Activated CD4-positive, alpha-beta T cell treated with anti-CD3 and anti-CD28 coated beads, Interleukin-2, amount 10 ng/mL, durations not matched to agents 7 days and 5 days (primary cell): Measurements from ENCODE around the gene KAT14. TPM values are rescaled to one million over a fixed set of nuclear protein-coding genes. Genes with fewer than 3 reads are reported as not detected.
"Not testable (repeated sequence)": the region's sequence is repeated elsewhere in the genome, so short reads cannot be mapped to it uniquely, and the experiment has no call there.

Source experiments
- CTCF ChIA-PET: fragments of 350-600 bp; sonication (Branson Sonifier 250); formaldehyde crosslinking; loops from one replicate; lab custom pipeline; 2021; ENCODE audit warnings: antibody characterized with exemption; lab: Charles Lee
- POLR2A ChIA-PET: fragments of 350-600 bp; sonication (Branson Sonifier 250); formaldehyde crosslinking; loops from one replicate; lab custom pipeline; 2021; ENCODE audit warnings: antibody characterized with exemption; lab: Charles Lee
- DNase-seq: peaks from one replicate; pipeline ENCODE4 v3.0.0-alpha.2; 2020
- H3K27ac Mint-ChIP-seq: one replicate; pipeline ENCODE4 v1.8.0; 2021; ENCODE audit warnings: mild to moderate bottlenecking, moderate library complexity, mixed read lengths
- H3K27me3 Mint-ChIP-seq: one replicate; pipeline ENCODE4 v1.8.0; 2021; ENCODE audit warnings: mixed read lengths
- H3K36me3 Mint-ChIP-seq: one replicate; pipeline ENCODE4 v1.8.0; 2021; ENCODE audit warnings: low read depth, mixed read lengths
- H3K4me1 Mint-ChIP-seq: one replicate; pipeline ENCODE4 v1.8.0; 2021; ENCODE audit warnings: mixed read lengths
- H3K4me3 Mint-ChIP-seq: one replicate; pipeline ENCODE4 v1.8.0; 2021; ENCODE audit warnings: mild to moderate bottlenecking, moderate library complexity, mixed read lengths
- H3K9me3 Mint-ChIP-seq: one replicate; pipeline ENCODE4 v1.8.0; 2021; ENCODE audit warnings: mixed read lengths
- total RNA-seq, 2 experiments: library from RNA; stranded (reverse); gene quantifications; one replicate each; pipeline ENCODE4 v1.2.3, GENCODE V29; 2021

KAT14 gene
- total RNA-seq, 2 experiments from 2014 or later = 19.3 to 20.2 TPM

DNA sequence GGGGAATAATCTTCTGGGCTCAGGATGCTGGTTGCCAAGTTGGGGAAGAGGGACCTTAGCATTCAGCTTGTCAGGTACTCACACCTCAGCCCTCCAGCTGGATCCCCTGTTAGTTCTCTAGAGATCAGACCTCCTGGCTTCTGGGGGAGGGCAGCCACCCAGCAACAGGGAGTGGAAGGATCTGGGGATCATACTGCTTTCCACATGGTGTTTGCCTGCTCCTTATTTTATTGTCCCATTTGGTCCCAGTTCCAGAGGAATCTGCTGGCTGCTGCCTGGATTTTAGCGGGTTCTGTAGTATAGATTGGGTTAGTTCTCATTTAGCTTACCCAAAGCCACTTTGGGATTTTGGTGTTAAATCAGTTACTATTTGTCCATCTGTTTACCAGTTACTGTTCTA lies 29.3 kb downstream of the KAT14 start:
- Mint-ChIP-seq H3K27ac (no peak overlapping the region), H3K4me1 (peaks cover 24% of the 10 kb centered on the region), H3K9me3 (peaks cover 1% of the 10 kb centered on the region), H3K36me3 (peaks cover 55% of the 10 kb centered on the region), H3K27me3 (no peaks in the 10 kb centered on the region), H3K4me3 (no peak overlapping the region)
- CTCF ChIA-PET = interaction anchor here (1.8 kb wide), 1 partner anchor 17 kb away, joined by 4 read pairs; no protein-coding TSS in a partner anchor
- POLR2A ChIA-PET = no interaction called here
- no peak for DNase-seq

GRCh38 chr20:18172379-18172778 lies 34.7 kb downstream of the KAT14 start:
- H3K36me3 Mint-ChIP-seq = peaks cover 55% of the 10 kb centered on the region
- H3K27me3 Mint-ChIP-seq = no peaks in the 10 kb centered on the region
- no peak overlapping the region for H3K4me3 Mint-ChIP-seq
- peaks cover 1% of the 10 kb centered on the region for H3K9me3 Mint-ChIP-seq
- ChIA-PET POLR2A (no interaction called here), CTCF (interaction anchor here (2.0 kb wide), 1 partner anchor 16 kb away, joined by 6 read pairs; no protein-coding TSS in a partner anchor)
- no peak for DNase-seq
- no peak overlapping the region for H3K27ac Mint-ChIP-seq
- peaks cover 6% of the 10 kb centered on the region for H3K4me1 Mint-ChIP-seq

GRCh38 chr20:18174906-18175683 lies 37.4 kb downstream of the KAT14 start:
- no peak overlapping the region for H3K27ac Mint-ChIP-seq
- peaks cover 4% of the 10 kb centered on the region for H3K9me3 Mint-ChIP-seq
- ChIA-PET CTCF (interaction anchor here (0.9 kb wide), 1 partner anchor 7 kb away, joined by 3 read pairs; no protein-coding TSS in a partner anchor), POLR2A (no interaction called here)
- no peak overlapping the region for H3K4me3 Mint-ChIP-seq
- H3K36me3 Mint-ChIP-seq = peaks cover 60% of the 10 kb centered on the region
- peaks cover 3% of the 10 kb centered on the region for H3K4me1 Mint-ChIP-seq
- no peaks in the 10 kb centered on the region for H3K27me3 Mint-ChIP-seq
- no peak for DNase-seq

DNA sequence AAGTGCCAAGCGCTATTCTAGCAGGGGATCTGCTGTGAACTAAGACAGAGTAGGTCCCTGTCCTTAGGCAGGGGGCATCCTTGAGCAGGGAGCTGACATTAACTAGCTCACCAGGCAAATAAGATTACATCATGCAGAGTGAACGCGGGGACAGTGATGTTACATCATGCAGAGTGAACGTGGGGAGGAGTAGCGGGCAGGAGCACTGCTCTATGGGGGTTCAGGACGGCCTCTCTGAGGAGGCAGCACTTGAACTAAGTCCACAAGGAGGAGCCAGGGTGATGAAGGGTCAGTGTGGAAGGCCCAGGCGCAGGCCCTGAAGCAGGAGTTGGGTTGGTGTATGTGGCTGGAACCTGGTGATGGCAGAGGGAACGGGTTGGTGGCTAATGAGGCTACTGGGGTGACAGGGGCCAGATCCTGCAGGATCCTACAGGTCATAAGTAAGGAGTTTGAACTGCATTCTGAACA lies 38.7 kb downstream of the KAT14 start:
- H3K27me3 Mint-ChIP-seq = no peaks in the 10 kb centered on the region
- no peak overlapping the region for H3K4me3 Mint-ChIP-seq
- H3K9me3 Mint-ChIP-seq = peaks cover 10% of the 10 kb centered on the region
- H3K27ac Mint-ChIP-seq = no peak overlapping the region
- no peak for DNase-seq
- ChIA-PET POLR2A (no interaction called here), CTCF (no interaction called here)
- H3K4me1 Mint-ChIP-seq = peaks cover 3% of the 10 kb centered on the region
- H3K36me3 Mint-ChIP-seq = peaks cover 58% of the 10 kb centered on the region

DNA sequence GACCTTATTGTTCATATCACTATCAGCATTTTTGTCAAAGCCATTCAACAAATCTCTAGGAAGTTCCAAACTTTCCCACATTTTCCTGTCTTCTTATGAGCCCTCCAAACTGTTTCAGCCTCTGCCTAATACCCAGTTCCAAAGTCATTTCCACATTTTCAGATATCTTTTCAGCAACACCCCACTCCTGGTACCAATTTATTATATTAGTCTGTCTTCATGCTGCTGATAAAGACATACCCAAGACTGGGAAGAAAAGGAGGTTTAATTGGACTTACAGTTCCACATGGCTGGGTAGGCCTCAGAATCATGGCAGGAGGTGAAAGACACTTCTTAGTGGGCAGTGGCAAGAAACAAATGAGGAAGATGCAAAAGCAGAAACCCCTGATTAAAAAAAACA lies 42.7 kb downstream of the KAT14 start:
- Mint-ChIP-seq H3K36me3 (peaks cover 67% of the 10 kb centered on the region), H3K9me3 (peaks cover 10% of the 10 kb centered on the region)
- CTCF ChIA-PET = interaction anchor here (0.8 kb wide), 1 partner anchor 11 kb away, joined by 3 read pairs; no protein-coding TSS in a partner anchor
- H3K4me1 Mint-ChIP-seq, H3K4me3 Mint-ChIP-seq, POLR2A ChIA-PET, H3K27me3 Mint-ChIP-seq, DNase-seq, H3K27ac Mint-ChIP-seq: not testable (repeated sequence)

- Mint-ChIP-seq H3K36me3 (peaks cover 66% of the 10 kb centered on the region), H3K27ac (no peak overlapping the region), H3K27me3 (no peaks in the 10 kb centered on the region), H3K4me1 (no peaks in the 10 kb centered on the region), H3K4me3 (no peak overlapping the region), H3K9me3 (peaks cover 10% of the 10 kb centered on the region)
- CTCF ChIA-PET = interaction anchor here (0.8 kb wide), 1 partner anchor 11 kb away, joined by 3 read pairs; no protein-coding TSS in a partner anchor
- DNase-seq = no peak
- POLR2A ChIA-PET = no interaction called here
These were observed 43.2 kb downstream of the KAT14 start for GRCh38 chr20:18180815-18181214.

DNA sequence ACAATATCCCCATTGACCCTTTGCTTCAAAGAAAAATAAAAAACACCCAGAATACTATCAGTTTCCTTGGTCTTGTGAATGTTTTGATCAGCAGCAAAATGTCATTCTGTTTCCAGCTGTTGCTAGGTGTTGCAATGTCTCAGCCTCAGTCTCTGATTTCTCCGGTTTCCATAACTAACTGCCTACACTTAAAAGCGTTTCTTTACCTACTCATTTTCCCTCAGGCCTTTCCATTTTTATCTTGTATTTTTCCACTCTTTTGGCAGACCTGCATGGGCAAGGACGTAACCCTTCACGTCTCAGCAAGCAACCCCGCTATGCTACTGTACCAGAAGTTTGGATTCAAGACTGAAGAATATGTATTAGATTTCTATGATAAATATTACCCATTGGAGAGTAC lies 49.4 kb downstream of the KAT14 start:
- H3K9me3 Mint-ChIP-seq = no peaks in the 10 kb centered on the region
- ChIA-PET CTCF (interaction anchor here (0.5 to 2.0 kb wide), 2 partner anchors 14 to 49 kb away, joined by 3 to 6 read pairs; no protein-coding TSS in a partner anchor), POLR2A (no interaction called here)
- DNase-seq = no peak
- no peaks in the 10 kb centered on the region for H3K27me3 Mint-ChIP-seq
- H3K36me3 Mint-ChIP-seq = peaks cover 42% of the 10 kb centered on the region
- H3K4me3 Mint-ChIP-seq = no peak overlapping the region
- H3K4me1 Mint-ChIP-seq = peaks cover 8% of the 10 kb centered on the region
- H3K27ac Mint-ChIP-seq = no peak overlapping the region

DNA sequence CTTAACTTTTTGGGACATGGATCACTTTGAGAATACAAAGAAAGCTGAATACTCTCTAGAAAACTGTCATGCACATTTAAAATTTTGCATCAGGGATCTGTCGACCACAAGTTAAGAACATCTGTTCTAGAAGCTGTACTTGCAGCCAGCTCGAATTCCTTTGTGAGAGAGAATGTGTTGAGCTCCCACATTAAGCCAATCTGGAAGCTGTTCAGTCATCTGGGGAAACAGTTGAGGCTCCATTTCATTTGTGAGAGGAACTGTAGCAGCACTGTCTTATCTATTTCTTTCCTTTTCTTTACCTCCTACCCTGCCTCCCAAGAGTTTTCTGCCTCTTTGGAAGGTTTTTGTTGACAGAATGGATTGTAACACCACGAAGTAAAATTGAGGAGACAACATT lies 50.8 kb downstream of the KAT14 start:
- H3K4me3 Mint-ChIP-seq = no peak overlapping the region
- no peak overlapping the region for H3K27ac Mint-ChIP-seq
- no peaks in the 10 kb centered on the region for H3K27me3 Mint-ChIP-seq
- no peak for DNase-seq
- no peaks in the 10 kb centered on the region for H3K9me3 Mint-ChIP-seq
- H3K36me3 Mint-ChIP-seq = peaks cover 31% of the 10 kb centered on the region
- POLR2A ChIA-PET = no interaction called here
- peaks cover 8% of the 10 kb centered on the region for H3K4me1 Mint-ChIP-seq
- CTCF ChIA-PET = interaction anchor here (0.7 to 2.0 kb wide), 2 partner anchors 15 to 488 kb away, joined by 3 to 6 read pairs; no protein-coding TSS in a partner anchor

GRCh38 chr20:18190338-18191233 lies 52.9 kb downstream of the KAT14 start:
- POLR2A ChIA-PET = no interaction called here
- Mint-ChIP-seq H3K4me1 (peaks cover 8% of the 10 kb centered on the region), H3K27me3 (no peaks in the 10 kb centered on the region), H3K4me3 (no peak overlapping the region), H3K27ac (no peak overlapping the region), H3K9me3 (no peaks in the 10 kb centered on the region), H3K36me3 (peaks cover 19% of the 10 kb centered on the region)
- CTCF ChIA-PET = interaction anchor here (1.6 kb wide), 1 partner anchor 10 kb away, joined by 3 read pairs; no protein-coding TSS in a partner anchor
- DNase-seq = no peak

DNA sequence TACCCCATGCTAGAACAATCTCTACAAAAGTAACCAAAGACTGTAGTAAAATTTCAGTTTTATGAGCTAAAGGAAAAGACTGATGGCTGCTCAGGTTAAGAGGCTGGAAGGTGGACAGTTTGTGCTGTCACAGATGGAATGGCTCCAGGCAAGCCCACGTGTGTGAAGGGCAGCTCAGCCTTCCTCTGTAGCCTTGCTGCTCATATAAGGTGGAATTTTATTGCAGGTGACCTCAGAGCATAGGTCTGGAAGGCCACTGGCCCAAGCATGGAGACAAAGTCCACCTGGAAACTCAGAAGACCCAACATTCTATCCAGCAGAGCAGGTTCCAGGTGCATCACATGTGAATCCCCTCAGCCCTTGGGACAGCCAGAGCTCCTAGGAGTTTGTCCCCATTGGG lies 53.6 kb downstream of the KAT14 start:
- ChIA-PET CTCF (interaction anchor here (1.6 kb wide), 1 partner anchor 10 kb away, joined by 3 read pairs; no protein-coding TSS in a partner anchor), POLR2A (interaction anchor here (0.7 kb wide), 1 partner anchor 110 kb away, joined by 4 read pairs; no protein-coding TSS in a partner anchor)

GRCh38 chr20:18194461-18194860 lies 56.8 kb downstream of the KAT14 start:
- POLR2A ChIA-PET, H3K27me3 Mint-ChIP-seq, H3K9me3 Mint-ChIP-seq, CTCF ChIA-PET, H3K36me3 Mint-ChIP-seq, H3K4me3 Mint-ChIP-seq, DNase-seq, H3K27ac Mint-ChIP-seq, H3K4me1 Mint-ChIP-seq: not testable (repeated sequence)

More for the DNA sequence above, 53.6 kb downstream of the KAT14 start:
- peaks cover 8% of the 10 kb centered on the region for H3K4me1 Mint-ChIP-seq
- H3K36me3 Mint-ChIP-seq = peaks cover 13% of the 10 kb centered on the region
- DNase-seq = no peak
- H3K27me3 Mint-ChIP-seq = no peaks in the 10 kb centered on the region
- no peak overlapping the region for H3K27ac Mint-ChIP-seq
- no peaks in the 10 kb centered on the region for H3K9me3 Mint-ChIP-seq
- H3K4me3 Mint-ChIP-seq = no peak overlapping the region

- Mint-ChIP-seq H3K4me3 (no peak overlapping the region), H3K27me3 (no peaks in the 10 kb centered on the region), H3K4me1 (no peaks in the 10 kb centered on the region), H3K27ac (no peak overlapping the region), H3K36me3 (no peaks in the 10 kb centered on the region), H3K9me3 (no peaks in the 10 kb centered on the region)
- POLR2A ChIA-PET = no interaction called here
- no peak for DNase-seq
- CTCF ChIA-PET = no interaction called here
These were observed 58.3 kb downstream of the KAT14 start for GRCh38 chr20:18195931-18196330.
